Right atrium auricular region (tissue), 2 donors: ENCODE results near the gene CHAD. TPM values are rescaled to one million over a fixed set of nuclear protein-coding genes. Genes with fewer than 3 reads are reported as not detected.

ENCODE experiments used
- DNase-seq: peaks from one replicate; pipeline ENCODE4 v3.0.0-alpha.2; 2019; ENCODE audit warnings: low spot score
- H3K27ac ChIP-seq, 2 donors: fragments of 200-600 bp; sonication (generic); 1 replicate in 1 of 2; 2 replicates in 1 of 2; pipeline ENCODE4 v1.5.1; 2016 to 2019
- H3K27me3 ChIP-seq, 2 donors: fragments of 200-600 bp; sonication (generic); one replicate each; pipeline versions ENCODE4 v1.5.1 to v1.6.0; 2017 to 2019
- H3K36me3 ChIP-seq: fragments of 200-600 bp; sonication (generic); one replicate; pipeline ENCODE4 v1.5.1; 2016
- H3K4me1 ChIP-seq, 2 donors: fragments of 200-600 bp; sonication (generic); one replicate each; pipeline versions ENCODE4 v1.5.1 to v1.6.0; 2017 to 2019
- H3K4me3 ChIP-seq, 2 donors: fragments of 200-600 bp; sonication (generic); 1 replicate in 1 of 2; 2 replicates in 1 of 2; pipeline ENCODE4 v1.5.1; 2017 to 2019; ENCODE audit warnings: mild to moderate bottlenecking in 1 of 2, moderate library complexity in 1 of 2
- H3K9me3 ChIP-seq, 2 donors: fragments of 200-600 bp; sonication (generic); one replicate each; pipeline ENCODE4 v1.5.1; 2019
- total RNA-seq, 2 donors: library from RNA; depleted of rRNA; stranded (reverse); fragments of >200 nt; gene quantifications; one replicate each; pipeline ENCODE4 v1.1.0, GENCODE V29; 2016
- TF ChIP-seq, protein P1 (sequence below), 2 donors: fragments of 200-600 bp; sonication (generic); IDR thresholded peaks; one replicate each; pipeline ENCODE4 v1.5.1; 2019; ENCODE audit warnings: antibody characterized with exemption in 2 of 2

CHAD gene
- total RNA-seq, 2 donors from 2014 or later: 0.70 TPM; not detected in 1

DNA sequence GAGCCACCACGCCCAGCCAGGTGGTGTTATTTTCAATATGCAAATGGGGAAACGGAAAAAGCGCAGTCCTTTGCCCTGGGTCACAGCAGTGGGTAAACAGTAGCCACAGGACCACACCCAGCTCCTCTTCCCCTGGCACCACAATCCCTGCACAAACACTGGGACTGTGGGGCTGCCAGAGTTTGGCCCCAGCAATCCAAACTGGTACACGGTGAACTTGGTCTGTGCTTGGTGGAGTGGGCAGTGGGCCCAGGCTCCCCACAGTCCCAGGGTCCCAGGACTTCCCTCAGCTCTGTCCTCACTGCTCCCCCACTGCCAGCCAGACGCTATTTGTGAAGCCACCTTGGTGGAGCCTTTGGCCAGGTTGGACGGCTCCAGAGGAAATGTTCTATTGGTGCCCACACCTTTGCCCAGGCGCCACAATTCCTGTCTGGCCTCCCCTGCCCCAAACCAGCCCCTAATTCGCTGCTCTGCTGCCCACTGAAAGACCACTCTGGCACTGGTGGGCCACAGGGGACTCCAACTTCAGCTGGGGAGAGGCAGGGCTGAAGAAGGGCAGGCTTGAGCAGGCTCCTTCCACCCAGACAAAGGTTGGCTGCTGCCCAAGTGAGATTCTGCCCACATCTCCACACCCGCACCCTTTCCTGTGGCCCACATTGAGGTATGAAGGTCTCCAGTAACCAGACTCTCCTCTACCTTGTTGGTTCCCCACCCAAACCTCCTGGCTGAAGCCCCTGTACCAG, 2.1 kb downstream of the CHAD start:
- Histone ChIP-seq H3K4me1 (peaks cover 0 to 17% of the 10 kb centered on the region in 2 donors), H3K27me3 (no peaks in the 10 kb centered on the region)

DNA sequence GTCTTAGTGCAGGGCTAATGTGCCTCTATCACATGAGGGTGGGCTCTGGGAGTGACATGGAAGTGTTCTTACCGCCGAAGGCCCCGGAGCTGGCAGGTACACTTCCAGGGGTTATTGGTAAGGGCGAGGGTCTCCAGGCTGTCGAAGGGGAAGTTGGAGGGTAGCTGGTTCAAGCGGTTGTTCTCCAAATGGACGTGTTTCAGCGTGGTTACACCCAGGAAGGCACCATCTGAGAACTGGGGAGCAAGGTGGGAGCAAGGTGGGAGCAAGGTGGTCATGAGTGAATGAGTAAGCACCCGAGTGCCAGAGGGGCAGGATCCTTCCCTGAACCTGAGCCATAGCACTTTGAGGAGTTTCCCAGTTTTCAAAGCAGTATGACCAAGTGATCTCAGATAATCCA, 3.0 kb downstream of the CHAD start:
- Histone ChIP-seq H3K4me1 (peaks cover 0 to 17% of the 10 kb centered on the region in 2 donors), H3K27me3 (no peaks in the 10 kb centered on the region), H3K36me3 (peaks cover 6% of the 10 kb centered on the region), H3K9me3 (no peaks in the 10 kb centered on the region), H3K27ac (no peak overlapping the region), H3K4me3 (no peak overlapping the region)
- TF ChIP-seq, protein P1, sequence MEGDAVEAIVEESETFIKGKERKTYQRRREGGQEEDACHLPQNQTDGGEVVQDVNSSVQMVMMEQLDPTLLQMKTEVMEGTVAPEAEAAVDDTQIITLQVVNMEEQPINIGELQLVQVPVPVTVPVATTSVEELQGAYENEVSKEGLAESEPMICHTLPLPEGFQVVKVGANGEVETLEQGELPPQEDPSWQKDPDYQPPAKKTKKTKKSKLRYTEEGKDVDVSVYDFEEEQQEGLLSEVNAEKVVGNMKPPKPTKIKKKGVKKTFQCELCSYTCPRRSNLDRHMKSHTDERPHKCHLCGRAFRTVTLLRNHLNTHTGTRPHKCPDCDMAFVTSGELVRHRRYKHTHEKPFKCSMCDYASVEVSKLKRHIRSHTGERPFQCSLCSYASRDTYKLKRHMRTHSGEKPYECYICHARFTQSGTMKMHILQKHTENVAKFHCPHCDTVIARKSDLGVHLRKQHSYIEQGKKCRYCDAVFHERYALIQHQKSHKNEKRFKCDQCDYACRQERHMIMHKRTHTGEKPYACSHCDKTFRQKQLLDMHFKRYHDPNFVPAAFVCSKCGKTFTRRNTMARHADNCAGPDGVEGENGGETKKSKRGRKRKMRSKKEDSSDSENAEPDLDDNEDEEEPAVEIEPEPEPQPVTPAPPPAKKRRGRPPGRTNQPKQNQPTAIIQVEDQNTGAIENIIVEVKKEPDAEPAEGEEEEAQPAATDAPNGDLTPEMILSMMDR (IDR thresholded peaks at IDR 0.05): no peak
- DNase-seq: no peak

More for the DNA sequence above, 2.1 kb downstream of the CHAD start:
- peaks cover 6% of the 10 kb centered on the region for H3K36me3 ChIP-seq
- H3K27ac ChIP-seq: no peak overlapping the region
- DNase-seq: no peak
- no peak overlapping the region for H3K4me3 ChIP-seq
- TF ChIP-seq, protein P1 (IDR thresholded peaks at IDR 0.05): no peak
- H3K9me3 ChIP-seq: no peaks in the 10 kb centered on the region

DNA sequence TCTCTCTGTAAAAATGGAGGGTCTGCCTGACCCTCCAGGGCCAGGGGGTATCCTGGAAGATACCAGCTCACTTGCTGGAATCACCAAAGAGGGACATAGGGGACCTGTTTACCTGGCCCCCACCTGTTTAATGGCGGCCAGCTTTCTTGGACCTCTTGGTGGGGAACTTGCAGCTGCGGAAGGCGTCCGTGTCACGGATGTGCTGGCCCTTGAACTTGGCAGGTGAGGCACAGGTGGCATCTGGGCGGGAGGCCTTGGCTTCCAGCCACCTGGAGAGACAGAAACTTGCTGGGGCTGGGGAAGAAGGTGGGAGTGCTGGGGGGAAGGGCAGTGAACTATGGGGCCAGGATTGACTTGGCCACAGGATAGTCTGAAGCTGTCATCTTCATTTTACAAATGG, 3.5 kb downstream of the CHAD start:
- no peaks in the 10 kb centered on the region for H3K27me3 ChIP-seq
- H3K4me1 ChIP-seq: peaks cover 0 to 17% of the 10 kb centered on the region in 2 donors
- no peak overlapping the region for H3K4me3 ChIP-seq
- no peak for DNase-seq
- peaks cover 6% of the 10 kb centered on the region for H3K36me3 ChIP-seq
- TF ChIP-seq, protein P1 (IDR thresholded peaks at IDR 0.05): no peak
- no peak overlapping the region for H3K27ac ChIP-seq
- H3K9me3 ChIP-seq: no peaks in the 10 kb centered on the region

DNA sequence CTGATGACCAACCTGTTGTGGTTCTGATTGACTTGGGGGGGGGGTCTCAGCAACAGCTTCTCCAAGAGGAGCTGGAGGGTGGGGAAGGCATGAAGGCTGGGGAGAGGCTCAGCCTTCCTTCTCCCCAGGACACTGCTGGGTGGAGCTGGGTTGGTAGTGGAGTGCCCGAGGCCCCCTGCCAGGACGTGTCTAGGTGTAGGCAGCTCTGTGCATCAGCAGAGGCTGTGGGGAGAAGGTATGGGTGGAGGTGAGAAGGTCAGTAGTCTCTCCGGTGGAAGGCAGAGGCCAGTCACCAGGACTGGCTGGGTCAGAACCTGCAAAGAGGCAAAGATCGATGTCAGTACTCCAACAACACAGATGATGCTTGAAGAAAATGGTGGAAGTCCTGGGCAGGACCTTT, 3.9 kb downstream of the CHAD start:
- H3K36me3 ChIP-seq: peaks cover 6% of the 10 kb centered on the region
- no peaks in the 10 kb centered on the region for H3K9me3 ChIP-seq
- H3K4me1 ChIP-seq: peaks cover 0 to 17% of the 10 kb centered on the region in 2 donors
- TF ChIP-seq, protein P1 (IDR thresholded peaks at IDR 0.05): no peak
- no peak overlapping the region for H3K27ac ChIP-seq
- DNase-seq: no peak
- H3K4me3 ChIP-seq: no peak overlapping the region
- H3K27me3 ChIP-seq: no peaks in the 10 kb centered on the region

DNA sequence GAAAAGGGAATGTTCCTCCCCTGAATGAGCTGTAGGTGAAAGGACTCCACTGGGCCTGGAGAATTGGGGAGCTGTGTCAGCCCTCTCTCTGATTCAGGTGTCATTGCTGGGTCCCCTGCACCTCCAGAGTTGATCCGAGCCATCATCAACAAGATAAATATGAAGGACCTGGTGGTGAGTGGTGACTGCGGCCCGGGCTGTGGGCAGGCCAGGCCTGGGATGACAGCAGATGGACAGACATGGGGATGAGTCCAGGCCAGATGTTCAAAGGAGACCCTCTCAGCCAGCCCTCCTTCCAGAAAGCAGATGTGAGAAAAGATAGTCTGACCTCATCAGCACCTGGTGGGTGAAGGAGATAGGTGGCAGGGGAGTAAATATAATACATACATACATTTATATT, 4.6 kb downstream of the CHAD start:
- Histone ChIP-seq H3K27ac (no peak overlapping the region), H3K4me3 (no peak overlapping the region), H3K27me3 (no peaks in the 10 kb centered on the region), H3K4me1 (peaks cover 0 to 12% of the 10 kb centered on the region in 2 donors), H3K36me3 (peaks cover 6% of the 10 kb centered on the region), H3K9me3 (no peaks in the 10 kb centered on the region)
- TF ChIP-seq, protein P1 (IDR thresholded peaks at IDR 0.05): no peak
- no peak for DNase-seq

DNA sequence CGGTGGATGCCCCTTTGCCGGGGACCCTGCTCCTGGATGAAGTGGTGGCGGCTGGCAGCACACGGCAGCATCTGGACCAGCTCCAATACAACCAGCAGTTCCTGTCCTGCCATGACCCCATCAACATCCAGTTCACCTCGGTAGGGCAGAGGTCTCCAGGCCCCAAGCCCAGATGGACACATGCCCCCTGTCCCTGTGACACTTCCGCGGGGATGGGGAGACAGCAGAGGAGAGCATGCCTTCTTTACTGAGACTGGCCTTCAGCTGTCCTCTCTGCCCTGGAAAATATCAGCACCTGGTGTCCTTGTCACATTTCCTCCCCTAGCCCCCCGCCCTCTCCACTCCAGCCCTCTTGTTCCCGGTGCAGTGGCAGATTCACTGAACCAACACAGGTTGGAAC, 6.2 kb downstream of the CHAD start:
- H3K27me3 ChIP-seq: no peaks in the 10 kb centered on the region
- TF ChIP-seq, protein P1 (IDR thresholded peaks at IDR 0.05): no peak
- H3K27ac ChIP-seq: no peak overlapping the region
- no peak overlapping the region for H3K4me3 ChIP-seq
- H3K4me1 ChIP-seq: no peaks in the 10 kb centered on the region
- peaks cover 6% of the 10 kb centered on the region for H3K36me3 ChIP-seq
- DNase-seq: no peak
- H3K9me3 ChIP-seq: no peaks in the 10 kb centered on the region
